LNCaP clone FGC (cell line): ENCODE data around the gene GCC2.
"Not testable (repeated sequence)": the region's sequence is repeated elsewhere in the genome, so short reads cannot be mapped to it uniquely, and the experiment has no call there.

Experiments
- DNase-seq: peaks from one replicate; pipeline ENCODE4 v3.0.0-alpha.2; 2011; ENCODE audit warnings: low read depth
- H3K4me3 ChIP-seq: 2 replicates; pipeline ENCODE4 v1.5.1; 2011; ENCODE audit warnings: mild to moderate bottlenecking, low read depth, low read length, control low read depth
- CTCF ChIP-seq: IDR thresholded peaks from 2 replicates; pipeline ENCODE4 v1.5.1; 2012; ENCODE audit warnings: mild to moderate bottlenecking; ENCODE audit not compliant: control insufficient read depth, insufficient read depth; ENCODE audit errors: extremely low read depth

Gene GCC2

GRCh38 chr2:108553209-108553919 lies 104.4 kb downstream of the GCC2 start:
- no peak for DNase-seq

GRCh38 chr2:108554528-108554927 lies 105.5 kb downstream of the GCC2 start:
- H3K4me3 ChIP-seq, result no peak overlapping the region
- no peak for TF ChIP-seq CTCF
- DNase-seq, result no peak

More at GRCh38 chr2:108553209-108553919, 104.4 kb downstream of the GCC2 start:
- H3K4me3 ChIP-seq, result no peak overlapping the region
- TF ChIP-seq CTCF, result no peak

- no peak for TF ChIP-seq CTCF
- DNase-seq, result no peak
- no peak overlapping the region for H3K4me3 ChIP-seq
Observed at GRCh38 chr2:108555572-108555971, 106.6 kb downstream of the GCC2 start.

GRCh38 chr2:108556581-108556980 lies 107.6 kb downstream of the GCC2 start:
- not testable (repeated sequence) for H3K4me3 ChIP-seq, DNase-seq
